Measurements from ENCODE around the gene CEP350.

Gene CEP350

GRCh38 chr1:179926850-179927205, 27.8 kb upstream of the CEP350 start:
- no peak for DNase-seq (ENCODE audit: low read depth, low spot score)
- POLR2A ChIA-PET = no interaction called here
- CTCF ChIA-PET = interaction anchor here (1.7 kb wide), 1 partner anchor 253 kb away, joined by 4 read pairs; no protein-coding TSS in a partner anchor
- no peak overlapping the region for H3K4me3 ChIP-seq (ENCODE audit: low read depth, low read length)
- no peak for TF ChIP-seq CTCF (IDR thresholded peaks at IDR 0.05; ENCODE audit: insufficient read depth, low read length, missing control alignments)

GRCh38 chr1:179929955-179930798, 24.4 kb upstream of the CEP350 start:
- CTCF ChIA-PET = interaction anchor here (1.1 to 1.8 kb wide), 3 partner anchors 9 to 249 kb away, joined by 3 to 6 read pairs (median 3); no protein-coding TSS in a partner anchor
- DNase-seq (ENCODE audit: low read depth, low spot score) = no peak
- H3K4me3 ChIP-seq (ENCODE audit: low read depth, low read length) = no peak overlapping the region
- no peak for TF ChIP-seq CTCF (IDR thresholded peaks at IDR 0.05; ENCODE audit: insufficient read depth, low read length, missing control alignments)
- POLR2A ChIA-PET = no interaction called here

GRCh38 chr1:179930867-179931266, 23.7 kb upstream of the CEP350 start:
- TF ChIP-seq CTCF (IDR thresholded peaks at IDR 0.05; ENCODE audit: insufficient read depth, low read length, missing control alignments) = no peak
- CTCF ChIA-PET = interaction anchor here (1.1 to 1.8 kb wide), 2 partner anchors 13 to 249 kb away, joined by 3 to 6 read pairs; no protein-coding TSS in a partner anchor
- no peak for DNase-seq (ENCODE audit: low read depth, low spot score)
- POLR2A ChIA-PET = no interaction called here
- no peak overlapping the region for H3K4me3 ChIP-seq (ENCODE audit: low read depth, low read length)

- no peak overlapping the region for H3K4me3 ChIP-seq (ENCODE audit: low read depth, low read length)
- CTCF ChIA-PET = interaction anchor here (0.6 kb wide), 1 partner anchor 548 kb away, joined by 3 read pairs; no protein-coding TSS in a partner anchor
- no peak for DNase-seq (ENCODE audit: low read depth, low spot score)
- TF ChIP-seq CTCF (IDR thresholded peaks at IDR 0.05; ENCODE audit: insufficient read depth, low read length, missing control alignments) = no peak
- POLR2A ChIA-PET = no interaction called here
Measured at GRCh38 chr1:179933219-179933618, 21.4 kb upstream of the CEP350 start.

- TF ChIP-seq CTCF (IDR thresholded peaks at IDR 0.05; ENCODE audit: insufficient read depth, low read length, missing control alignments) = no peak
- CTCF ChIA-PET = no interaction called here
- no peak for DNase-seq (ENCODE audit: low read depth, low spot score)
- H3K4me3 ChIP-seq (ENCODE audit: low read depth, low read length) = no peak overlapping the region
- POLR2A ChIA-PET = no interaction called here
Measured at GRCh38 chr1:179935909-179936496, 18.6 kb upstream of the CEP350 start.

- H3K4me3 ChIP-seq (ENCODE audit: low read depth, low read length) = no peak overlapping the region
- no peak for DNase-seq (ENCODE audit: low read depth, low spot score)
- ChIA-PET CTCF (no interaction called here), POLR2A (no interaction called here)
- no peak for TF ChIP-seq CTCF (IDR thresholded peaks at IDR 0.05; ENCODE audit: insufficient read depth, low read length, missing control alignments)
Measured at GRCh38 chr1:179937668-179938254, 16.8 kb upstream of the CEP350 start.
